ENCODE measurements around the gene STT3B.

DNA sequence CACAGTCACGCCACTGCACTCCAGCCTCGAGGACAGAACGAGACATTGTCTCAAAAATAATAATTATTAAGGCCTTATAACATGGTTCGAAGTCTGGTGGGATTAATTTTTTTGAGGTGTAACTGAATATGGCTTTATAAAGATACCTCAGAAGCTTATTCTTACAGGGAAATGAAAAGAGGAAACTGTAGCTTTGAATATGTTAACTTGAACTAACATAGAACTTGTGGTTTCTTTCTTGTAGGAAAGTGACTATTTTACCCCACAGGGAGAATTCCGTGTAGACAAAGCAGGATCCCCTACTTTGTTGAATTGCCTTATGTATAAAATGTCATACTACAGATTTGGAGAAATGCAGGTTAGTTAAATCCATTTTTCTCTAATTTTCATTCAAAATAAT lies 96.3 kb downstream of the STT3B start:
- no peak for TF ChIP-seq EZH2phosphoT487 (IDR thresholded peaks at IDR 0.05; ENCODE audit: borderline replicate concordance, low read length)
- TF ChIP-seq, protein P1, sequence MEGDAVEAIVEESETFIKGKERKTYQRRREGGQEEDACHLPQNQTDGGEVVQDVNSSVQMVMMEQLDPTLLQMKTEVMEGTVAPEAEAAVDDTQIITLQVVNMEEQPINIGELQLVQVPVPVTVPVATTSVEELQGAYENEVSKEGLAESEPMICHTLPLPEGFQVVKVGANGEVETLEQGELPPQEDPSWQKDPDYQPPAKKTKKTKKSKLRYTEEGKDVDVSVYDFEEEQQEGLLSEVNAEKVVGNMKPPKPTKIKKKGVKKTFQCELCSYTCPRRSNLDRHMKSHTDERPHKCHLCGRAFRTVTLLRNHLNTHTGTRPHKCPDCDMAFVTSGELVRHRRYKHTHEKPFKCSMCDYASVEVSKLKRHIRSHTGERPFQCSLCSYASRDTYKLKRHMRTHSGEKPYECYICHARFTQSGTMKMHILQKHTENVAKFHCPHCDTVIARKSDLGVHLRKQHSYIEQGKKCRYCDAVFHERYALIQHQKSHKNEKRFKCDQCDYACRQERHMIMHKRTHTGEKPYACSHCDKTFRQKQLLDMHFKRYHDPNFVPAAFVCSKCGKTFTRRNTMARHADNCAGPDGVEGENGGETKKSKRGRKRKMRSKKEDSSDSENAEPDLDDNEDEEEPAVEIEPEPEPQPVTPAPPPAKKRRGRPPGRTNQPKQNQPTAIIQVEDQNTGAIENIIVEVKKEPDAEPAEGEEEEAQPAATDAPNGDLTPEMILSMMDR (conservative IDR thresholded peaks at IDR 0.05; ENCODE audit: low read depth, low read length): no peak
- no peak for TF ChIP-seq EZH2 (IDR thresholded peaks at IDR 0.05; ENCODE audit: low read length, unreplicated experiment)
